ENCODE data around the gene FAM184A. TPM values are rescaled to one million over a fixed set of nuclear protein-coding genes. Genes with fewer than 3 reads are reported as not detected.

FAM184A gene
- total RNA-seq, 2 donors from 2014 or later, result 205 to 216 TPM

GRCh38 chr6:118986312-118986711, 92.2 kb downstream of the FAM184A start:
- Histone ChIP-seq H3K9ac (ENCODE audit: extremely low read depth, low read length, poor library complexity, severe bottlenecking) (no peak overlapping the region), H3K9me3 (ENCODE audit: control insufficient read depth, low read length) (no peaks in the 10 kb centered on the region), H3K27ac (ENCODE audit: low read depth, low read length) (no peak overlapping the region), H3K27me3 (ENCODE audit: control insufficient read depth, insufficient read depth, low read length, poor library complexity, severe bottlenecking) (no peaks in the 10 kb centered on the region), H3K36me3 (ENCODE audit: control insufficient read depth, insufficient read depth, low read length) (peaks cover 74% of the 10 kb centered on the region), H3K4me1 (ENCODE audit: control insufficient read depth, insufficient read depth, low read length) (no peaks in the 10 kb centered on the region), H3K4me3 (ENCODE audit: low read length) (no peak overlapping the region)
- Mint-ChIP-seq H3K36me3 (ENCODE audit: low read depth) (peaks cover 50% of the 10 kb centered on the region), H3K27me3 (ENCODE audit: insufficient read depth) (no peaks in the 10 kb centered on the region), H3K4me3 (no peak overlapping the region), H3K9me3 (no peaks in the 10 kb centered on the region), H3K4me1 (no peaks in the 10 kb centered on the region), H3K27ac (no peak overlapping the region)
- 83 to 91% methylated on average over 1 of the region's 1 CpG for WGBS, 2 experiments (ENCODE audit: insufficient coverage in 1 of 2, insufficient read length in 1 of 2)
- no peak for DNase-seq
- no peak for TF ChIP-seq CTCF (conservative IDR thresholded peaks at IDR 0.05)

GRCh38 chr6:118985123-118985830, 93.2 kb downstream of the FAM184A start:
- Histone ChIP-seq H3K36me3 (ENCODE audit: control insufficient read depth, insufficient read depth, low read length) (peaks cover 76% of the 10 kb centered on the region), H3K4me1 (ENCODE audit: control insufficient read depth, insufficient read depth, low read length) (no peaks in the 10 kb centered on the region), H3K9ac (ENCODE audit: extremely low read depth, low read length, poor library complexity, severe bottlenecking) (no peak overlapping the region), H3K4me3 (ENCODE audit: low read length) (no peak overlapping the region), H3K27me3 (ENCODE audit: control insufficient read depth, insufficient read depth, low read length, poor library complexity, severe bottlenecking) (no peaks in the 10 kb centered on the region), H3K9me3 (ENCODE audit: control insufficient read depth, low read length) (no peaks in the 10 kb centered on the region), H3K27ac (ENCODE audit: low read depth, low read length) (no peak overlapping the region)
- Mint-ChIP-seq H3K27me3 (ENCODE audit: insufficient read depth) (no peaks in the 10 kb centered on the region), H3K4me1 (no peaks in the 10 kb centered on the region), H3K36me3 (ENCODE audit: low read depth) (peaks cover 50% of the 10 kb centered on the region), H3K9me3 (no peaks in the 10 kb centered on the region), H3K27ac (peak overlapping the region; percentile 15), H3K4me3 (no peak overlapping the region)
- WGBS, 2 experiments (ENCODE audit: insufficient coverage in 1 of 2, insufficient read length in 1 of 2), result 97 to 100% methylated on average over 1 to 3 of the region's 3 CpGs
- TF ChIP-seq CTCF (conservative IDR thresholded peaks at IDR 0.05), result no peak
- DNase-seq, result no peak

GRCh38 chr6:118984342-118984741, 94.1 kb downstream of the FAM184A start:
- no peak overlapping the region for H3K9ac ChIP-seq (ENCODE audit: extremely low read depth, low read length, poor library complexity, severe bottlenecking)
- H3K27me3 ChIP-seq (ENCODE audit: control insufficient read depth, insufficient read depth, low read length, poor library complexity, severe bottlenecking), result no peaks in the 10 kb centered on the region
- no peak overlapping the region for H3K27ac ChIP-seq (ENCODE audit: low read depth, low read length)
- no peak overlapping the region for H3K4me3 ChIP-seq (ENCODE audit: low read length)
- H3K36me3 ChIP-seq (ENCODE audit: control insufficient read depth, insufficient read depth, low read length), result peaks cover 81% of the 10 kb centered on the region
- H3K4me3 Mint-ChIP-seq, result no peak overlapping the region
- H3K4me1 Mint-ChIP-seq, result no peaks in the 10 kb centered on the region
- no peaks in the 10 kb centered on the region for H3K4me1 ChIP-seq (ENCODE audit: control insufficient read depth, insufficient read depth, low read length)
- WGBS, 2 experiments (ENCODE audit: insufficient coverage in 1 of 2, insufficient read length in 1 of 2), result 96 to 100% methylated on average over 2 of the region's 2 CpGs
- H3K36me3 Mint-ChIP-seq (ENCODE audit: low read depth), result peaks cover 52% of the 10 kb centered on the region
- no peak for TF ChIP-seq CTCF (conservative IDR thresholded peaks at IDR 0.05)
- no peaks in the 10 kb centered on the region for H3K27me3 Mint-ChIP-seq (ENCODE audit: insufficient read depth)
- no peak overlapping the region for H3K27ac Mint-ChIP-seq
- H3K9me3 ChIP-seq (ENCODE audit: control insufficient read depth, low read length), result no peaks in the 10 kb centered on the region
- no peak for DNase-seq
- no peaks in the 10 kb centered on the region for H3K9me3 Mint-ChIP-seq

Data from endodermal cell (in vitro differentiated cells).